GM19025 (cell line): Measurements from ENCODE around the gene TAOK2.
"Not testable (repeated sequence)": the region's sequence is repeated elsewhere in the genome, so short reads cannot be mapped to it uniquely, and the experiment has no call there.

ENCODE experiments used
- ATAC-seq: cut with Tn5 transposase; IDR thresholded peaks from one replicate; pipeline ENCODE4 v1.9.1; 2021; ENCODE audit warnings: mild to moderate bottlenecking, low read depth, moderate library complexity; ENCODE audit not compliant: unreplicated experiment

TAOK2 gene

DNA sequence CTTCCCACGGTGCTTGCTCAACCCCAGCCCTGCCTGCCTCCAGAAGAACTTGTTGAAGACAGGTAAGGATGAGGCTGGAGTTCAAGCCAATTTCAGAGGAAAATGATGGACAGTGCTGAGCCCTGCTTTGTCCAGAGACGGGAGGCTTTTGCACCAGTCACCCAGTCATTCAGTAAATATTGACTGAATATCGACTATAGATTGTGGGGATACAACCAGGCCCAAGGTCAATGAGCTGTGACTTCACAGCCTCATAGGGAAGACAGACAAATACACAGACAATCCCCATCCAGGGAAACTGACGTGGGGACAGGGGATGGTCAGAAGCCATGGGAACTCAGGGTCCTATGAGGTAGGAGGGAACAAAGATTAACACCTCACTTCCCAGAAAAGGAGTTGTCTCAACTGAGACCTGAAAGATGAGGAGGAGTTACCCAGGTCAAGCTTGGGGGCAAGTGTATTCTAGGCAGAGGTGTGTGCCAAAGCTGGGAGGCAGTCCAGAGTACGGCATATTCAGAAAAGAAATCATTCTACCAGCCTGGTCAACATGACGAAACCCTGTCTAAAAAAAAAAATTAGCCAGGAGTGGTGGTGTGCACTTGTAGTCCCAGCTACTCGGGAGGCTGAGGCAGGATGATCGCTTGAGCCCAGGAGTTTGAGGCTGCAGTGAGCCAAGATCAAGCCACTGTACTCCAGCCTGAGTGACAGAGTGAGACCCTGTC is 43.0 kb downstream of the TAOK2 start:
- ATAC-seq, result no peak

DNA sequence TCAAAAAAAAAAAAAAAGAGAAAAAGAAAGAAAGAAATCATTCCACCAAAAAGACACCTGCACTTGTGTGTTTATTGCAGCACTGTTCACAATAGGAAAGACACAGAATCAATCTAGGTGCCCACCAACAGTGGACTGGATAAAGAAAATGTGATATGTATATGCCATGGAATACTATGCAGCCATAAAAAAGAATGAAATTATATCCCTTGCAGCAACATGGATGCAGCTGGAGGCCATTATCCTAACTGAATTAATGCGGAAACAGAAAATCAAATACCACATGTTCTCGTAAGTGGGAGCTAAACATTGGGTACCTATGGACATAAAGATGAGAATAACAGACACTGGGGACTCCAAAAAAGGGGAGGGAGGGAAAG is 43.6 kb downstream of the TAOK2 start:
- no peak for ATAC-seq

DNA sequence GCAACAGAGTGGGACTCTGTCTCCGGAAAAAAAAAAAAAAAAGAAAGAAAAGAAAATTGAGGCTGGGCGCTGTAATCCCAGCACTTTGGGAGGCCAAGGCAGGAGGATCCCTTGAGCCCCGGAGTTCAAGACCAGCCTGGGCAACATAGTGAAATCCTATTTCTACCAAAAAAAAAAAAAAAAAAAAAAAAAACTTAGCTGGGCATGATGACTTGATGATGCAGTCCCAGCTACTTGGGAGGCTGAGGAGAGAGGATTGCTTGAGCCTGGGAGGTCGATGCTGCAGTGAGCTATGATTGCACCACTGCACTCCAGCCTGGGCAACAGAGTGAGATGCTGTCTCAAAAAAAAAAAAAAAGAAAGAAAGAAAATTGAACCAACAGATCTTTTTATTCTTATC is 44.3 kb downstream of the TAOK2 start:
- ATAC-seq, result not testable (repeated sequence)

DNA sequence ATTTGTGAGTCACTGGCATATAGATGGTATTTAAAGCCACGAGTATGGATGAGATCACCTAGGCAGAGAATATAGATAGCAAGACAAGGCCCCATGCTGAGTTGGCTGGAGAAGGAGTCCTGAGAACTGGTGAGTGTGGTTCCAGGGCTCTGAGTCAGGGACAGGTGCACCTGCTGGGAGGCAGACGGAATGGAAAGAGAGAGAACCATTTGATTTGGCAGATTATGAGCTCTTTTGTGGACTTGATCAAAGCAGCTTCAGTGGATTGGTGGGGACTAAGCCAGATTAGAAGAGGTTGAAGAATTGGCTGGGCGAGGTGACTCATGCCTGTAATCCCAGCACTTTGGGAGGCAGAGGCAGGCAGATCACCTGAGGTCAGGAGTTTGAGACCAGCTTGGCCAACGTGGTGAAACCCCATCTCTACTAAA is 45.1 kb downstream of the TAOK2 start:
- no peak for ATAC-seq

DNA sequence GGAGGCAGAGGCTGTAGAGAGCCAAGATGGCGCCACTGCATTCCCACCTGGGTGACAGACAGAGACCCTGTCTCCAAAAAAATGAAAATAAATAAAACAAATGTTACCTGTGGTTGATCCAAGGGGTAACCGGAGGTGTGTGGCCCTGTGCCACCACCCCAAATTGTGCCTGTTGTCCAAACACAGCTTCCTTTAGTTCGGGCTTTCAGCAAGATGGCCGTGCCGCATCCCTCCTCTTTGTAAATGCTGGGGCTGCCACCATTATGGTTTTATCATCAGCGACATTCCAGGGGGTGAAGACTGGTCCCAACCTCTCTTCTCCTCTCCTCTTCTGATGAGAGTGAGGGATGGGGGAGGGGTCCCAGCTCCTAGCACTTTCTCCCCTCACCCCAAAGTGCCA is 49.2 kb downstream of the TAOK2 start, which contains the start of gene C16orf92:
C16orf92 (plus strand) TSS at position 312 of the 400 bp plus-strand sequence. CDS start 143 bp downstream, outside the sequence.
- ATAC-seq, result no peak

DNA sequence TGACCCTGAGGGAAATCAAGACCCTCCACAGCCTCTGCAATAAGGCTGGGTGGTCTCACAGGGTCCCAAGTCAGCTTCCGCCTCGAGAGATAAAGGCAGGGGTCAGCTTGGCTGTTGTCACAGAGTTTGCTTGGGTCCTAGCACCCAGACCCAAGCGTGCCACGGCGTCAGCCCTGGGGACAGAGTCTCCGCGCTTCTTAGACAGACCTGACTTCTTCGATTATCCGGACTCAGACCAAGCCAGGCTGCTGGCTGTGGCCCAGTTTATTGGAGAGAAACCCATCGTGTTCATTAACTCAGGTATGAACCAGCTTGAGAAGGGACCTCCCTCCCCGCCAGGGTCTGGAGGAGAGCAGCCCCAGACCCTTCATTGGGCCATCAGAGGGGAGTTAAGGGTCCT is 49.9 kb downstream of the TAOK2 start:
- ATAC-seq, result no peak

DNA sequence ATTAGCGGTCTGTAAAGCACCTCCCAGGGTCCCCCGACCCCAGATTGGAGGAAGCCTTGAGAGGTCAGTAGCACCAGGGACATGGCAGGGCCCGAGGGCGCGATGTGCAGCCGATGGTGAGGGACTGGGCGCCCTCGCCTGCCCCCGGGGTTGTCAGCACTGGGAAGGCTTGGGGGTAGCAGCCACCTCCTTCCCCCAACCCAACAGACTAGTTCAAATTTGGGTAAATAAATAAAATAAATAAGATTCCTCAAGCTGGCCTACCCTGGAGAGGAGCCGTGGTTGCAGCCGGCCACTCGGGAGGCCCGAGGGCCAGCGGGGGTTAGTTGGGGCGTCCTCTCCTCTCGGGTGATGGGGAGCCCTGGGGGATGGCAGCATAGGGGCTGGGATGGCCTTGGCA is 50.8 kb downstream of the TAOK2 start:
- no peak for ATAC-seq

DNA sequence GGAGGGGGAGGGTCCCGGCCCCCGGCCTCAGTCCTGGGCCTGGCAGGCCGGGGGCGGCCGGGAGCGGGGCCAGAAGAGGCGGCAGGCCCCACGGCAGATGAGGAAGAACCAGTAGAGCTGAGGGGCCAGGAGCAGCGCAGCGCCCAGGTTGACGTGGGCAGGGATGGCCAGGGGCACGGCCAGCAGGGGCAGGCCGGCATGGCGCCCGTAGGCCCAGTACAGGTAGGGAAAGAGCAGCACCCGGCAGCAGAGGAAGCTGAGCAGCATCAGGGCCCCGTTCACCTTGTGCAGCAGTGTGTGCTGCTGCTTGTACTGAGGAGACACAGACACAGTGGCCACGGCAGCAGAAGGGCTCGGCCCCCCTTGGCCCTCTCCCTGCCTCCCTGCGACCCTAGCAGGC is 51.5 kb downstream of the TAOK2 start:
- no peak for ATAC-seq

DNA sequence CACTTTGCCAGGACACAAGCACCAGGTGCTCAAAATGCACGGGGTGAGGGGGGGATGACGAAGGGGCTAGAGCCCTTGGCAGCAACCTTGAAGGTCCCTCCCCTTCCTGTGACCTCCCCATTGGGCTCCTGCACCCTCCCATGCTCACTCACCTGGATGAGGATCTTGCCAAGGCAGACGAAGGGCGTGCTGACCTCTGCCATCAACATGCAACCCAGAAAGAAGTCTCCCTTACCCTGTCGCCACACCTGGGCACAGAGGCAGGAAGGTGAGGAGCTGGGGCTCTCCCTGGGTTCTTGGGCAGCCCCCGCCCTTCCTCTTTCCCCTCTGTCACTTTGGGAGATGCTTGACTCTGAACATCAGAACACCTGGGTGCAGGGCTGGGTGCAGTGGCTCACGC is 51.9 kb downstream of the TAOK2 start:
- no peak for ATAC-seq

DNA sequence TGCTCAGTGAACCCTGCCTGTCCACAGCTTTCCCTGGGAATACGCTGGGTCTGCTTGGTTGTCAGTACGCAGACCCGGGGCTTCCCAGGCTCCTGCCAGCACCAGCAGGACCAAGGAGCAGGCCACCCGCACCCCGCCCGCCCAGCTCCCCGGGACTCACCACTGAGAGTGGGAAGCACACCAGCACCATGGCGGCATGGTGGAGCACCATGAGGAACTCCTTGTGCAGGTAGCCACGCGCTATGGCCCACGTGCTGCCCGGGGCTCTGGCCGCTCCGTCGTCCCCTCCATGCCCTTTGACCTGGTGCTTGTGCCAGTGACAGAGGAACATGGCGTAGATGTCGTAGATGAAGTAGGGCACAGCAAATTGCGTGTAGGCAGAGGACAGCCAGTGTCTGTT is 52.8 kb downstream of the TAOK2 start:
- no peak for ATAC-seq

DNA sequence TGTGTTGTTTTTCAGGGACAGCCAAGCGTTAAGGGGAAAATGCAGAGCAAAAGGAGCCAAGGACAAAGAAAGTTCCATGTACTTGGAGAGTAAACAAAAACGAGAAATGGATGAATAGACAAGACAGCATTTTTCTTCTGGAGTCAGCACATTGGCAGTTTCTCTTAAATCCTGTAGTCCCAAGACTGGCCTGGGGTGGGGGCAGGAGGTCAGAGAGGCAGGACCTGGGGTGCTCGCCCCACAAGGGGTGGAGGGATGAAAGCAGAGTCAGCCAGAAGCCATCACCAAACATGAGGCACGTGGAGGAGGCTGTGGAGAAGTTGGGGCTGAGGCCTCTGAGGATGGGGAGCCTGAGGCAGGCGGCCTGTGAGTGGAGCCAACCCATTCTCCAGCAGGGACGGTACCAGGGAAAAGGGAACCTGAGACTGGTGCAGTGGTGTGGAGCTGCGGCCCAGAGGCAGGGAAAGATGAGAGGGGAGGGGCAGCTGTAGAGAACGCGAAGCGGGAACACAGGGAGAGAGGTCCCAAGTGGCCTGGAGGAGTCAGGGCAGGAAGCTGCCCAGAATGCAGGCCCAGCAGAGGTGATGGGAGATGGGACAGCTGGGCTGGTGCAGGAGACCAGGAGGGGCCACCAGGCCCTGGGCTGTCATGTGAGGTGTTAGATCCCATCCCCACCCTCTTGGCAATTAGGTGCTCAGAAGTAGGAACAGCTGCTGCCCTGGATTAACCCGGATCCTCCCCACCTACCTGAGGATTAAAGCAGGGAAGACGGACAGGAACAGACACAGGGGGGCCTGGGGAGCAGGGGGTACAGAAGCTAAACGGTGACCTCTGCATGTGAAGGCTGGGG is 54.1 kb downstream of the TAOK2 start:
- no peak for ATAC-seq

DNA sequence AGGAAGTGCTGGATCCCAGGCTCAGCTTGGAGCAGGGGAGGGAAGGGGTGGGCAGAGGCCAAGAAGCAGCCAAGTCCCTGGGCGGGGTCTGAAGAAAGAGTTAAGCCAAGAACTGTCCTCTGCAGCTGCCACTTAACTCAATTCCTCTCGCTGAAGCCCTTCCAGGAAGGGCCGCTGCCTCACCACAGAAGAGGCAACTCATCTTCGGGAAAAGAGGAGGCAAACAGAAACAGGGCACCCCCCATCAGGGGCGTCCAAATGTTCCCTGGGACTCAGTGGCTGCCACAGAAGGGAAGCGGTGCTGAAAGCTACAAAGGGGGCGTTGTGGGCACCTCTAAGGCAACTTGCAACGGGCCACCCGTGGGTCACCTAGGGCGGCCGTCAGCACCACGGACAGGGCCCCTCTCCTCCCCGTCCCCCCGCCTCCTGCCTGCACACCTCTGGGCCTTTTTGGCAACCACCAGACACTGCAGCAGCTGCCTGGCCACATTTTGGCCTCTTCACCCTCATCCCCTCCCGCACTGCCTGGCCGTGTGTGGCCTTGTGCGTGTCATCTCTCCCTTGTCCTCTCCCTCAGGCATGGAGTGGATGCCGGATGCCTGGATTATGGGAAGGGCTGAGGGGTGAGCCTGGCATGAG is 54.9 kb downstream of the TAOK2 start:
- no peak for ATAC-seq

DNA sequence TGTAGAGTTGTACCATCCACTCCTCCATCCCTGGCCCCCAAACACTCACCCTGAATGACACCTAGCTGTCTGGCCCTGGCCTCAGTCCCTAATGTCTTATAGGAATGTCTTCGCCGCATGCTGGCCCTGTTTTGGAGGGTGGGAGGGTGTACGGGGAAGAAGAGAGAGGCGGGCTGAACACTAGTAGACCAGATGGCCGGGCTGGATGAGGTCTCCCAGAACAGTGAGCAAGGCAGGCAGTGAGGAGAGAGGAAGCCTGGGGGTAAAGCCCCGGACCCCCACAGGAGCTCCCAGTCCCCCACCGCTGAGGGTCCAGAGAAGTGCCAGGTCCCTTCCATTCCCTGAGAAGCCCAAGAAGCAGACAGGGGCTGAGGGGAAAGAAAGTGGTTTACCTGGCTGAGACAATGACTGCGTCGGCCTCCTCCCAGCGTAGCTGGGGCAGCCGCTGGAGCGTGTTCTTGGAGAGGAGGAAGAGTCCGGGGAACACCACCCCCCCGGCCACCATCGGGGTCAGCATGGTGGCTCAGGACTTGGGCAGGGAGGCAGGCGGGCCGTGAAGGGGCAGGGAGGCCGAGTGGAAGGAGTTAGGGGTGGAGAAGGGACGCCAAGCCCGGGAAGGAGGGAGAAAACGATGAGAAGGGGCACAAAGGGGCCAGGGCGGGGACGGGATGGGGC is 56.5 kb downstream of the TAOK2 start:
- no peak for ATAC-seq

DNA sequence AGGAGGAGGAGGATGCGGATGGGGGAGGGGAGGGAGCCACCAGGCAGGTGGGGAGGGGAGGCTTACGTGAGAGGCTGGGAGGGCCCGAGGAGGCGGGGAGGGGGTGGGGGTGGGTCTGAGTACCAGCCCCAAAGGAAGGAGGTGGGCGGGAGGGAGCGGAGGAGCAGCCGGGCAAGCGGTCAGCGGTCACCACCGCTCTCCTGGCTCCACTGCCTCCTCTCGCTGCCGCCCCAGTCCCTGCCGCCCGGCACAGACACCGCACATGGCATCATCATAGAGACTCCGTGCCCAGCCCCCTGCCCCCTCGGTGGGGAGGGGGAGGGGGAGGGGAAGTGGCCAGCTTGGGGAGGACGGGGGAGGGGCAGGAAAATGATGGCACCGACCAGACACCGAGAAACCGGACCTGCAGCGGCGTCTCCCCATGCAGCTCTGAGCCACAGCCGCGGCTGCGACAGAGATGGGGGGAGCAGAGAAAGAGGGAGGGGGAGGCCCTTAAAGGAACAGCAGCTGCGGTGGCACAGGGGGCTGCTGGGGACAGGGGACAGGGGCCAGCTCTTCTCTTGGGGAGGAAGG is 57.3 kb downstream of the TAOK2 start, which contains the start of gene TLCD3B:
TLCD3B (minus strand) TSS at position 431 of the 573 bp plus-strand sequence. CDS start 744 bp downstream, outside the sequence.
- ATAC-seq, result no peak

DNA sequence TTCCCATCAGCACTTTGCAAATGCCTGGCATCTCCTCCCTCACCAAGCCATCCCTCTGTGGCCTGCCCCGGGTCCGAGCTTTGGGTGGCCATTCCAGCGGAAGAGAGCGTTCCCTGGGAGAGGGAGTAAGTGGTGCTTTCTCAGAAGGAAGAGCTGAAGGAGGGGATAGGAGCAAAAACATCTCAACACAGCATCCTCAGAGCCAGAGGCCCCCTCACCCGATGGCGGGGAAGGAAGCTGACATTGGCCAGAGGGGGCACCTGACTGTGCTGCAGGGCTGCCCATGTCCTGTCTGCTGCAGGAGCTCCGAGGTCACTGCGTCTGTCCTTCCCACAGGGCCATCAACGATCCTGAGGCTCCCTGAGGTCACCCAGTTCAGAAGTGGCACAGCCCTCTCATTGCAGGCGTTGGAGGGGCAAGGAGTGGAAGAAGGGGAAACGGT is 57.8 kb downstream of the TAOK2 start:
- no peak for ATAC-seq

DNA sequence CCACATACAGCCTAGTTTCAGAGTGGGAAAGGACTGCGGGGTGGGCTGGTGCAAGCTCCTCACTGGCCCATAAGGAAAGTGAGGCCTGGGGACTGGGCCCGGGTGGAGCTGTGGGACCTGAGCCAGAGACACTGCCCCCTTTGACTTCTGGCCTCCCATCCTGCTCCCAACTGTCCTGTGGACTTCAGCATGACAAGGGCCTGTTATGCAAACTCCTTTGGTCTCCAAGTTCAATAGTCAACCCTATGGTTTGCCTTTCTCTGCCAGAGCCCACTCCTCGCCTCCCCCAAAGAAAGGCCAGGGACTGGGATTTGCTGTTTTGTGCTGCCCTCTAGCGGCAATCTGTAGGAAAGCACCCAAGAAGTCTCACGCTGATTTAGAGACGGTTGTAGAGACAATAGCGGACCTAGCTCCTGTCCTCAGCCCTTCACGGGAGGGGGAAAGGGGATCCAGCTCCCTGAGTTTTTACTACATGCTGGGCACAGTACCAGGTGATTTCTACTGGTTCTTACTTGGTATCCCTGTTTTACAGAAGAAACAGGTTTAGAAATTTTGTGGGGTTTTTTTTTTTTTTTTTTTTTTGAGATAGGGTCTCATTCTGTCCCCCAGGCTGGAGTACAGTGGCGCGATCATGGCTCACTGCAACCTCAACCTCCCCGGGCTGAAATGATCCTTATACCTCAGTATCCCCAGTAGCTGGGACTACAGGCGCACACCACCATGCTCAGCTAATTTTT is 58.6 kb downstream of the TAOK2 start:
- ATAC-seq, result no peak

DNA sequence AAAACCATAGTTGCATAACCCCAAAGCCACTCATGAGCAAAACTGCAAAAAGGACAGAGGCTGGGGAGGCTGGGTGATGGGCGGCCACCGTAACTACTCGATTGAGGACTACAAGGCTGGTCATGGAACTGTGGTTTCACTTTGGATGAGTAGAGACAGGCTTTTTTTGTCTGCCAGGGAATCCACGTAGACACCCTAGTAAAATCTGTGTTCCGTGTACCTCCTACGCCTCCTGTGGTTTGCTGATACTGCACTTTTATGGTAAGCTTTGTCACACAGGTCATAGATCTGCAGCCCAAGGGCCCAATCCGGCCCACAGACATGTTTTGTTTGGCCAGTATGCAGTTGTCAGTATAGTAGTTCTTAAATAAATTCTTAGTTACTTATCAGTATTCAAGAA is 59.6 kb downstream of the TAOK2 start:
- no peak for ATAC-seq

DNA sequence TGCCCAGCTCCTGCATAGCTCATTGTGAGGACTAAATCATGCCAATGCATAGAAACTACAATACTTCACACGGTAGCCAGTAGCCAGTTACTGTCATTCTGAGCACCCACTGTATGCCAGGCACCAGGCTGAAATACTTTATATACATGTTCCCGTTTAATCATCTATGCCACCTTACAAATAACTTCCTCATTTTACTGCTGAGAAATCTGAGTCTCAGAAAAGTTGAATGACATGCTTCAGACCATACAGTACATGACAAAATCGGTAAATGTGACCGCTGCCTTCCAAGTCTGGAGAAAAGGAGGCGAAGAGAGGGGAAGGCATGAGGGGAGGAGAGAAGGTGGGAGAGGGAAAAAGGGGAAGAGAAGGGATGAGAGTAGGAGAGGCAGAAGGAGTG is 66.6 kb downstream of the TAOK2 start:
- ATAC-seq, result no peak

DNA sequence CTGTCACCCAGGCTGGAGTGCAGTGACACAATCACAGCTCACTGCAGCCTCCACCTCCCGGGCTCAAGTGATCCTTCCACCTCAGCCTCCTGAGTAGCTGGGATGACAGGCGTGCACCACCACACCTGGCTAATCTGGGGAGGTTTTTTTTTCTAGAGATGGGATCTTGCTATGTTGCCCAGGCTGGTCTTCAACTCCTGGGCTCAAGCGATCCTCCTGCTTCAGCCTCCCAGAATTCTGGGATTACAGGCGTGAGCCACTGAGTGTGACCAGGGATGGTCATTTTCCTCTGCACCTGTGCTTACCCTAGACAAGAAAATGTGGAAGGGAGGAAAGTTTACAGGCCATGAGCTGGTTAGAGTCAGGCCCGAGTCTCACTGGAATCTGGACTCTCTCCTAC is 67.0 kb downstream of the TAOK2 start:
- ATAC-seq, result not testable (repeated sequence)

DNA sequence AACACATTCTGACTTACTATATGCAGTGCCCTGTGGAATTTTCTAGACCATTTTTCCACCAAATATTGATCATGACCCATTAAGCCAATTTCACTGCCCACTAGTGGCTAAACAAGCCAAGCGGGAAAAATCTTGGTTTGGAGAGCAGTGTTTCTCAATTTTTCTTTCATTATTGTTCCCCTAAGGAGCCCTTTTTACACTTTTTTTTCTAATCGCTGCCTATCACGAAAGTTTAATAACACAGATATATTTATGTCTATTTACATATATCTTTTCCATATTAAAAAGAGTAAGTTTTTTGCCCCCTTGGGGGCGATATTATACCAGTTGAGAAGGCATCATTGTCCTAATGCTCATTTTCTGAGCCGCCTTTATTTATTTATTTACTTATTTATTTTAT is 68.2 kb downstream of the TAOK2 start:
- no peak for ATAC-seq
